ENCODE results near the gene KRTAP10-12.

KRTAP10-12 gene

DNA sequence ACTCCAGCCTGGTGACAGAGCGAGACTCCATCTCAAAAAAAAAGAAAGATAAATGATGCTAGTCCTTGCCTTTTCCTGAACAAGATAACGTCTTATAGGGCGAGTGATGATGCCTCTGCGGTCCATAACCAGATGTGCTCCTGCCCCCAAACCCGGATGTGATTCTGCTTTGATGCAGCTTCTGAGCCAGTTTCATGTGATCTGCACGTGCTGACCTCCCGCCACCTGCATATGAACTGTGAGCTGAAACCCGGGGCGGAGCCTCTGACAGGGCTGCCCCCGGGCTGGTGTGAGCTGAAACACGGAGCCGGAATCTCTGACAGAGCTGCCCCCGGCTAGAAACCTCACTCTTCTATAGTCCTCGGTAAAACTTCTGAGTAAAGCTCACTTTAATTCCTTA is 43.8 kb upstream of the KRTAP10-12 start:
- TF ChIP-seq, protein P1, sequence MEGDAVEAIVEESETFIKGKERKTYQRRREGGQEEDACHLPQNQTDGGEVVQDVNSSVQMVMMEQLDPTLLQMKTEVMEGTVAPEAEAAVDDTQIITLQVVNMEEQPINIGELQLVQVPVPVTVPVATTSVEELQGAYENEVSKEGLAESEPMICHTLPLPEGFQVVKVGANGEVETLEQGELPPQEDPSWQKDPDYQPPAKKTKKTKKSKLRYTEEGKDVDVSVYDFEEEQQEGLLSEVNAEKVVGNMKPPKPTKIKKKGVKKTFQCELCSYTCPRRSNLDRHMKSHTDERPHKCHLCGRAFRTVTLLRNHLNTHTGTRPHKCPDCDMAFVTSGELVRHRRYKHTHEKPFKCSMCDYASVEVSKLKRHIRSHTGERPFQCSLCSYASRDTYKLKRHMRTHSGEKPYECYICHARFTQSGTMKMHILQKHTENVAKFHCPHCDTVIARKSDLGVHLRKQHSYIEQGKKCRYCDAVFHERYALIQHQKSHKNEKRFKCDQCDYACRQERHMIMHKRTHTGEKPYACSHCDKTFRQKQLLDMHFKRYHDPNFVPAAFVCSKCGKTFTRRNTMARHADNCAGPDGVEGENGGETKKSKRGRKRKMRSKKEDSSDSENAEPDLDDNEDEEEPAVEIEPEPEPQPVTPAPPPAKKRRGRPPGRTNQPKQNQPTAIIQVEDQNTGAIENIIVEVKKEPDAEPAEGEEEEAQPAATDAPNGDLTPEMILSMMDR (IDR thresholded peaks at IDR 0.05; ENCODE audit: insufficient read depth, low read length, missing control alignments) = no peak
- ChIA-PET CTCF (no interaction called here), POLR2A (no interaction called here)
- H3K4me3 ChIP-seq (ENCODE audit: low read depth, low read length) = no peak overlapping the region
- no peak for DNase-seq (ENCODE audit: low read depth, low spot score)

DNA sequence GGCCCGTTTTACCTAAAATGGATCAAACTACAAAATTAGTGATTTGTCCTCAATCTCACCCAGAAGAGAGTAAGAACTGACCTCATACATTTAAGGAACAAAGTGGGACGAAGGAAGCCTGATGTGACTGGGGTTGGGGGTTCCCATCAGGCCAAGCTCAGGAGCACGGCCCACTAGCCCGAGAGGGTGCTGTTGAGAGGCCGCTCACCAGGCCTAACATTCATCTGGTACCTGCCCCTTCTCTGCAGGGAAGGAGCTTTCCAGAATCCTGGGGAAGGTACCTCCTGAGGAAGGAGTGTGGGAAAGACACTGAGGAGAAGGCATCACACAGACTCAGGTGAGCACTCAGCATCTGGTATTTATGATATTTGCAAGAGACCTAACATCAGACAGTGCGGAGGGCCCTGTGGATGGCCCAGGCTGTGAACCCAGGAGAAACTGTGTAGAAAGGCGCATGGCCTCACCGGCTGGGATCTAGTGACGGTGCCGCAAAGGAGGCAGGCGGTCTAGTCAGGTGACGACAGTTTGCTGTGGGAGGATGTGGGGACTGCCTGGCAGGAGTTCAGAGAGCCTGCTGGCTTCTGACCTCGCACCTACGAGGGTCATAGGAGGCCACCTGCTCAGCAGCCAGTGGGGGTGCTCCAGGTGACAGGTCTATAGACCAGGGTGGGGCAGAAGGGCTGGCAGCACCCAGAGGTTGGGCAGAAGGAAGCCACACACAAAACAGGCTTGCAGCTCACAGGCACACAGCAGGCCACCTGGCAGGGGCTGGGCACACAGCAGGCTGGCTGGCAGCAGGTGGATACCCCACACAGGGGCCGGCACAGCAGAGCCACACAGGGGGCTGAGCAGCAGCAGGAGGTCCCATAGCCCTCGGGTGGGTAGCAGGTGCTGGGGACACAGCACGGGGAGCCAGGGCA is 43.1 kb upstream of the KRTAP10-12 start:
- ChIA-PET CTCF (no interaction called here), POLR2A (no interaction called here)
- TF ChIP-seq, protein P1 (IDR thresholded peaks at IDR 0.05; ENCODE audit: insufficient read depth, low read length, missing control alignments) = no peak
- DNase-seq (ENCODE audit: low read depth, low spot score) = no peak
- H3K4me3 ChIP-seq (ENCODE audit: low read depth, low read length) = no peak overlapping the region

- no peak for DNase-seq (ENCODE audit: low read depth, low spot score)
- ChIA-PET POLR2A (no interaction called here), CTCF (no interaction called here)
- no peak within 1 kb of the TSS for H3K4me3 ChIP-seq (ENCODE audit: low read depth, low read length)
- TF ChIP-seq, protein P1 (IDR thresholded peaks at IDR 0.05; ENCODE audit: insufficient read depth, low read length, missing control alignments) = no peak
Observed at GRCh38 chr21:44654576-44655175, 42.3 kb upstream of the KRTAP10-12 start, which contains the start of gene KRTAP12-4. Gene KRTAP12-4 (minus strand): TSS chr21:44654659. CDS start chr21:44654614, 45 bp downstream.

GRCh38 chr21:44656868-44657267 is 40.1 kb upstream of the KRTAP10-12 start:
- TF ChIP-seq, protein P1 (IDR thresholded peaks at IDR 0.05; ENCODE audit: insufficient read depth, low read length, missing control alignments) = no peak
- ChIA-PET POLR2A (no interaction called here), CTCF (no interaction called here)
- H3K4me3 ChIP-seq (ENCODE audit: low read depth, low read length) = no peak overlapping the region
- DNase-seq (ENCODE audit: low read depth, low spot score) = no peak

DNA sequence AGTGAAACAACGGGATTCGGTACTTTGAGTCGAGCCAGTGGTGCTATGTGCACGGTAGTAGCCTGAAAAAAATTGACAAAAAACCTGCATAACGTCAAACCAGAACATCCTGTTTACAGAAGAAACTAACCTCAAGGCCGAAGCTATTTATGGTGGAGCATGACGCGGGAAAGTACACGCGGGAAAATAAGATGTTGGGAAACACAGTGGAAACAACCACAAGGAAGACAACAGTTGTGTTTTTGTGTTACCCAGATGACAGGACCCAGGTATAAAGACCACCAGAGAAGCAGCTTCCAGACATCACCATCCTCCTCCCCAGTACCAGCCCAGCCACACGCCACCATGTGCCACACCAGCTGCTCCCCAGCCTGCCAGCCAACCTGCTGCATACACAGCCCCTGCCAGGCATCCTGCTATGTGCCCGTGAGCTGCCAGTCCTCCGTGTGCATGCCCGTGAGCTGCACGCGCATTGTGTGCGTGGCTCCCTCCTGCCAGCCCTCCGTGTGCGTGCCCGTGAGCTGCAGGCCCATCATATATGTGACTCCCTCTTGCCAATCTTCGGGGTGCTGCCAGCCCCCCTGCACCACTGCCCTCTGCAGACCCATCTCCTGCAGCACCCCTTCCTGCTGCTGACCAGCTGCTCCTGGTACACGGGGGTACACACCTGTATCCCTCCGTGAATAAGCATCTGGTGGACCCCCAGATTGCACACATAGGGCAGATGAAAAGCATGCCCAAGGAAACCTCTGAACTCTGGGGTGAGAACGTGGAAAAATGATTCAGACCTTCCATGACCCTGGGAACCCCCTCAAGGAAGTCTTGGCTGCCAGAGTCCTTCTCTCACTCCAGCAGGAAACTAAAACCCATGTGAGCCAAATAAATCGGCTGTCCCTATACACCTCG is 39.1 kb upstream of the KRTAP10-12 start, which contains the start of gene KRTAP12-3:
Gene KRTAP12-3 (plus strand): TSS at position 298 of the 906 bp plus-strand sequence. CDS start 48 bp downstream, at position 346.
- ChIA-PET CTCF (no interaction called here), POLR2A (no interaction called here)
- no peak within 1 kb of the TSS for H3K4me3 ChIP-seq (ENCODE audit: low read depth, low read length)
- DNase-seq (ENCODE audit: low read depth, low spot score) = no peak
- TF ChIP-seq, protein P1 (IDR thresholded peaks at IDR 0.05; ENCODE audit: insufficient read depth, low read length, missing control alignments) = no peak
